AG10803 (cell line): ENCODE measurements around the gene PDIA5.

Experiments
- DNase-seq: peaks from one replicate; pipeline ENCODE4 v3.0.0; 2010; ENCODE audit warnings: low read depth
- H3K4me3 ChIP-seq: 2 replicates; pipeline ENCODE4 v1.5.1; 2011; ENCODE audit warnings: mild to moderate bottlenecking, low read length, control low read depth
- CTCF ChIP-seq: conservative IDR thresholded peaks from 2 replicates; pipeline ENCODE4 v1.5.1; 2011; ENCODE audit warnings: mild to moderate bottlenecking, low read length, control low read depth, inconsistent platforms

Gene PDIA5

DNA sequence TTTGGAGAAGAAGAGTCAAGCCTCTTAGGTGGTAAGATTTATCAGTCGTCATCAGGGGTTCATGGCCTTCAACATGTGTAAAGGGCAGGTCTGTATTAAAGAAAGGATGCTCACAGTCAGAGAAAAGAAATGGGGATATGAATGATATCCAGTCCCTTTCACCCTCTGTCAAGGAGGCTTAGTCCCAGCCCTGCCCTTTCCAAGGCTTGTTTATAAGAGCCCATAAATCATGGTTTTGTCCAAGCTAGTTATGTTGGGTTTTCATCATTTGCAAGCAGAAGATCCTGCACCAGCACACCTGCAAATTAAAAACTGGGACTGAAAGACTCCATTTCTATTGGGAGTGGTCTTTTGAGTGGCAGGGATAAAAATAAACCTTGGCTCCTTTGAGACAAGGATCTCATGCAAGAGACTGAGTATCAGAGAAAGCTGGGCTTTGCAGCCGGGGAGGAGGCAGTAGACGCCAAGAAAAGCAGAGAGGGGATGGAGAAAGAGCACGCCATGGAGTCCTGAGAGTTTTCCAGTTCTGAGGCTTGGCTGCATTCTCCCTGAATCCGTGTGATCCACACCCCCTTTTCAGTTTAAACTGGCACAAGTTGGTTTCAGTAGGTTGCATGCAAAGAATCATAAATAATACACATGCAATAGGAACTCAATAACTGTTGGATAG, 12.6 kb upstream of the PDIA5 start:
- DNase-seq: no peak
- TF ChIP-seq CTCF: no peak
- no peak overlapping the region for H3K4me3 ChIP-seq

DNA sequence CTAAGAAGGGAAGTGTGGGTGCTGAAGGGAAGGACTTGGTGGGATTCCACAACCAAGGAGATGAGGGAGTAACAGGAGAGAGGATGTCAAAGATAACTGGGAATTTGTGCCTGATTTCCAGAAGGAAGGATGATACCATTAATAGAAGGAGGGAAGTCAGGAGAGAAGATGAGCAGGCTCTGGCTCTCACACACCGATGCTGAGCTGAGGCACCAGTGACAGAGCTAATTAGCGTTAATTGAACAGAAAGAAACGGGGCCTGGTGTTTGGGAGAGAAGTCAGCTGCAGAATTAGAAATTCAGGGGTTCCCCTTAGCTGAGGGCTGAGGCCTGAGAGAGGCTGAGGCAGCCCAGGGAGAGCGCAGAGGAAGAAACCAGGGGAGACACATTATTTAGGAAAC, 11.9 kb upstream of the PDIA5 start:
- DNase-seq: no peak
- no peak for TF ChIP-seq CTCF
- H3K4me3 ChIP-seq: no peak overlapping the region

GRCh38 chr3:123055352-123055751, 11.5 kb upstream of the PDIA5 start:
- TF ChIP-seq CTCF: no peak
- no peak overlapping the region for H3K4me3 ChIP-seq
- DNase-seq: no peak

- H3K4me3 ChIP-seq: no peak overlapping the region
- DNase-seq: no peak
- no peak for TF ChIP-seq CTCF
These were observed 8.3 kb upstream of the PDIA5 start for GRCh38 chr3:123058505-123058904.

DNA sequence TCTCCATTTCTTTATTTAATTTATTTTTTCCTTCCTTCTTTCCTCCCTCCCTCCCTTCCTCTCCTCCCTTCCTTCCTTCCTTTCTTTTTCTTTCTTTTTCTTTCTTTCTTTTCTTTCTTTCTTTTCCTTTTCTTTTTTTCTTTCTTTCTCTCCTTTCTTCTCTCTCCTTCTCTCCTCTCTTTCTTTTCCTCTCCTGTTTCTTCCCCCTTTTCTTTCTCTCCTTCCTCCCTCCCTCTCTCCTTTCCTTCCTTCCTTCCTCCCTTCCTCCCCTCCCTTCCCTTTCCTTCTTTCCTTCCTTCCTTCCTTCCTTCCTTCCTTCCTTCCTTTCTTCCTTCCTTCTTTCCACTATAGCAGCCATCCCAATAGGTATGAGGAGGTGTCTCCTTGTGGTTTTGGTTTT, 6.8 kb upstream of the PDIA5 start:
- no peak for TF ChIP-seq CTCF
- DNase-seq: no peak
- H3K4me3 ChIP-seq: no peak overlapping the region

DNA sequence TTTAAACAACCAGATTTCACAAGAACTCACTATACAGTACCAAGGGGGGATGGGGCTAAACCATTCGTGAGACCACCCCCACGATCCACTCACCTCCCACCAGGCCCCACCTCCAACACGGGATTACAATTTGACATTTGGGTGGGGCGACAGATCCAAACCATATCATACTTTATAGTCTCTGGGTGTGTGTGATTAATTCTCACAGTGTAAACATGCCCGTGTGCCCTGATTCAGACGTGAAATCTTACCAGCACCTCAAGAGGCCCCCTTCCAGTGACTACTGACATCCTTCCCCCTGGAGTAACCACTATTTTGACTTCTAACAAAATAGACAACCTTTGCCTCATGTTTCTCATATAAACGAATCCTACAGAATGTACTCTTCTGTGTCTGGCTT, 5.0 kb upstream of the PDIA5 start:
- no peak for TF ChIP-seq CTCF
- H3K4me3 ChIP-seq: no peak overlapping the region
- no peak for DNase-seq

DNA sequence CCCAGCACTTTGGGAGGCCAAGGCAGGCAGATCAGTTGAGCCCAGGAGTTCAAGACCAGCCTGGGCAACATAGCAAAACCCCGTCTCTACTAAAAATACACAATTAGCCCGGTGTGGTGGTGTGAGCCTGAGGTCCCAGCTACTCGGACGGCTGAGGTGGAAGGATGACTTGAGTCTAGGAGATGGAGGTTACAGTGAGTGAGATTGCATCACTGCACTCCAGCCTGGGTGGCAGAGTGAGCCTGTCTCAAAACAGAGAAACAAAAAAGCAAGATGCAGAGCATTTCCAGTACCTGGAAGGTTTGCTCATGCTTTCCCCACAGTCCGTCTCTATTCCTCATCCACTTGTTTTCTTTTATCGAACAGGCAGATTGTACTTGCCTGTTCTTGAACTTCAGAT, 3.8 kb upstream of the PDIA5 start:
- no peak for TF ChIP-seq CTCF

More for the DNA sequence above, 3.8 kb upstream of the PDIA5 start:
- no peak overlapping the region for H3K4me3 ChIP-seq
- no peak for DNase-seq
